Measurements from ENCODE around the gene COX7B. TPM values are rescaled to one million over a fixed set of nuclear protein-coding genes. Genes with fewer than 3 reads are reported as not detected.

The COX7B gene
- polyA plus RNA-seq, 3 donors: 444 to 560 (median 526) TPM

- Mint-ChIP-seq H3K36me3 (peaks cover 2 to 4% of the 10 kb centered on the region in 2 donors), H3K4me3 (peak within 1 kb of the TSS; percentile 90 to 95), H3K27me3 (ENCODE audit: low read depth in 3 of 3) (peaks cover 0 to 9% (median 2%) of the 10 kb centered on the region in 3 donors), H3K9me3 (peaks cover 0 to 10% (median 2%) of the 10 kb centered on the region in 7 donors), H3K27ac (peak within 1 kb of the TSS; percentile 96 to 100 (median 99)), H3K4me1 (peaks cover 11% of the 10 kb centered on the region)
- intact Hi-C loops (cut with micrococcal nuclease): loop anchor here in 1 of 2 donors (5.0 kb wide), 2 partner anchors 108 to 212 kb away; partner anchors contain the start of gene ATRX
- TF ChIP-seq CTCF (IDR thresholded peaks at IDR 0.05): no peak
- peaks cover 3% of the 10 kb centered on the region for H4K20me1 ChIP-seq (ENCODE audit: insufficient read depth, low read length)
- no peaks in the 10 kb centered on the region for H3K27me3 ChIP-seq (ENCODE audit: control insufficient read depth in 2 of 2, insufficient read depth in 2 of 2, low read length in 2 of 2)
- H3K36me3 ChIP-seq (replicated peaks in 1 of 2; ENCODE audit: control insufficient read depth in 1 of 2, insufficient read depth in 2 of 2, low read length in 2 of 2): no peaks in the 10 kb centered on the region
- H3K4me2 ChIP-seq (replicated peaks; ENCODE audit: extremely low read depth, low read length, poor library complexity, severe bottlenecking): peak within 1 kb of the TSS; percentile 81
- peaks cover 8 to 11% of the 10 kb centered on the region in 2 donors for H3K4me1 ChIP-seq (ENCODE audit: control insufficient read depth in 1 of 2, insufficient read depth in 2 of 2, low read length in 2 of 2)
- peak within 1 kb of the TSS; percentile 91 to 100 for H3K27ac ChIP-seq (ENCODE audit: low read depth in 1 of 2, low read length in 2 of 2)
- DNase-seq: peak; percentile 95 to 97 (median 96)
- H2AFZ ChIP-seq (ENCODE audit: insufficient read depth, low read depth, low read length, poor library complexity, severe bottlenecking): peak within 1 kb of the TSS; percentile 63
- H3K9me3 ChIP-seq (replicated peaks in 1 of 2; ENCODE audit: control insufficient read depth in 1 of 2, insufficient read depth in 1 of 2, low read length in 2 of 2): no peaks in the 10 kb centered on the region
- H3K9ac ChIP-seq (ENCODE audit: insufficient read depth, low read length, poor library complexity, severe bottlenecking): peak within 1 kb of the TSS; percentile 78
- WGBS (ENCODE audit: insufficient coverage): 0% methylated on average over 6 of the region's 49 CpGs
- peaks cover 57% of the 10 kb centered on the region for H3K79me2 ChIP-seq (ENCODE audit: insufficient read depth, low read length)
- peak within 1 kb of the TSS; percentile 64 to 95 (median 89) for H3K4me3 ChIP-seq (replicated peaks in 1 of 3; ENCODE audit: low read depth in 2 of 3, low read length in 3 of 3)
These were observed 4.1 kb upstream of the COX7B start, which contains the start of gene MAGT1 for GRCh38 chrX:77894921-77895886. Gene MAGT1 (minus strand): TSS chrX:77895435. CDS start chrX:77895410, 25 bp downstream.

- peaks cover 39% of the 10 kb centered on the region for H3K79me2 ChIP-seq (ENCODE audit: insufficient read depth, low read length)
- H2AFZ ChIP-seq (ENCODE audit: insufficient read depth, low read depth, low read length, poor library complexity, severe bottlenecking): no peak overlapping the region
- H4K20me1 ChIP-seq (ENCODE audit: insufficient read depth, low read length): no peaks in the 10 kb centered on the region
- TF ChIP-seq CTCF (IDR thresholded peaks at IDR 0.05): no peak
- peak overlapping the region in 1 of 2 donors; percentile 89 for H3K27ac ChIP-seq (ENCODE audit: low read depth in 1 of 2, low read length in 2 of 2)
- peaks cover 6 to 8% of the 10 kb centered on the region in 2 donors for H3K4me1 ChIP-seq (ENCODE audit: control insufficient read depth in 1 of 2, insufficient read depth in 2 of 2, low read length in 2 of 2)
- H3K36me3 ChIP-seq (replicated peaks in 1 of 2; ENCODE audit: control insufficient read depth in 1 of 2, insufficient read depth in 2 of 2, low read length in 2 of 2): peaks cover 19 to 34% of the 10 kb centered on the region in 2 donors
- H3K4me2 ChIP-seq (replicated peaks; ENCODE audit: extremely low read depth, low read length, poor library complexity, severe bottlenecking): peak overlapping the region; percentile 64
- H3K4me3 Mint-ChIP-seq: peak overlapping the region; percentile 86 to 94
- no CpG with 5 or more reads among the region's 1 CpG for WGBS (ENCODE audit: insufficient coverage)
- H3K36me3 Mint-ChIP-seq: peaks cover 21 to 30% of the 10 kb centered on the region in 2 donors
- H3K27me3 ChIP-seq (ENCODE audit: control insufficient read depth in 2 of 2, insufficient read depth in 2 of 2, low read length in 2 of 2): no peaks in the 10 kb centered on the region
- H3K27me3 Mint-ChIP-seq (ENCODE audit: low read depth in 3 of 3): peaks cover 0 to 6% (median 0%) of the 10 kb centered on the region in 3 donors
- intact Hi-C loops (cut with micrococcal nuclease): loop anchor here in 1 of 2 donors (10.0 kb wide), 1 partner anchor 124 kb away; no protein-coding TSS in a partner anchor
- H3K27ac Mint-ChIP-seq: peak overlapping the region; percentile 26 to 98 (median 95)
- H3K9me3 Mint-ChIP-seq: peaks cover 0 to 7% (median 2%) of the 10 kb centered on the region in 7 donors
- peaks cover 6% of the 10 kb centered on the region for H3K4me1 Mint-ChIP-seq
- no peaks in the 10 kb centered on the region for H3K9me3 ChIP-seq (replicated peaks in 1 of 2; ENCODE audit: control insufficient read depth in 1 of 2, insufficient read depth in 1 of 2, low read length in 2 of 2)
- peak overlapping the region; percentile 83 to 98 (median 85) for H3K4me3 ChIP-seq (replicated peaks in 1 of 3; ENCODE audit: low read depth in 2 of 3, low read length in 3 of 3)
- H3K9ac ChIP-seq (ENCODE audit: insufficient read depth, low read length, poor library complexity, severe bottlenecking): peak overlapping the region; percentile 67
- peak; percentile 37 to 67 (median 53) for DNase-seq
These were observed 1.4 kb downstream of the COX7B start for GRCh38 chrX:77900688-77901087.
